ENCODE results near the gene CBFA2T2.

The CBFA2T2 gene

DNA sequence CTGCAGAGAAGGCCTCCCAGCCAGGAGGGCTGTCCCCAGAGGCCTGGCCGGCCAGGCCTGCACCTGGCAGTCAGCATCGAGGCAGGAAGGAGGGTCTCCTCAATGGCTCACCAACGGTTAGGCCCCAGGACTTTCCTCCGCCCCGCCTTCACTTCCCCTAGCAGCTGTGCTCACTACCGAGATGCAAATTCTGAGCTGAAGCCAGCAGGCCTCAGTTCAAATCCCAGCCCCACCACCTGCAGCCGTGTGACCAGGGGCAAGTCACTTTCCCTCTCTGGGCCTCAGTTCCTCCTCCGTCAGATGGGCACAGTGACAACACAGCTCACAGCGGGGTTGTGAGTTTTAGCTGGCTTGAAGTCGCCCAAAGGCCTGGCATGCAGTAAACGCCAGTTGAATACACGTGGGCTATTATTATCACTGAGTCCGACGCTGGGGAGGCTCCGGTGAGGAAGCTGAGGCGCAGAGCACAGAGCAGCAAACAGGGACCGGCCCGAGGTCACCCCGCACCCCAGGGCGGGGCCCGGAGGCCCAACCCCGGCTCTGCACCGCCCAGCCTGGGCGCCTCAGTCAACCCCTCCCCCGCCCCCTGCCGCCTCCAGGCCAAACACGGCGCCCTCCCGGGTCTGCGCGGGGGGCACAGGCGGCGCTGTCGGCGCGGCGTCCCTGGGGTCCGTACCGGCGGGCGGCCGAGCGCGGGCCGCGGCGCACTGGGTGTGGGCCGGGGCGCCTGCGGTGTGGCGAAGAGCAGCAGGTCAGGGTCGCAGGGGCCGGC lies 195.6 kb downstream of the CBFA2T2 start:
- no peak for TF ChIP-seq CTCF (conservative IDR thresholded peaks at IDR 0.05; ENCODE audit: low read depth, low read length)
- DNase-seq (ENCODE audit: low read depth) = no peak
- peak overlapping the region; percentile 41 for H3K4me3 ChIP-seq (ENCODE audit: low read length)

GRCh38 chr20:33686100-33686983 lies 196.4 kb downstream of the CBFA2T2 start, which contains the start of gene E2F1:
Gene E2F1, minus strand, starts transcription at chr20:33686385. Its CDS starts 121 bp downstream, at chr20:33686264.
- peak; percentile 61 for DNase-seq (ENCODE audit: low read depth)
- H3K4me3 ChIP-seq (ENCODE audit: low read length) = peak within 1 kb of the TSS; percentile 43
- peak; percentile 18 for TF ChIP-seq CTCF (conservative IDR thresholded peaks at IDR 0.05; ENCODE audit: low read depth, low read length)

DNA sequence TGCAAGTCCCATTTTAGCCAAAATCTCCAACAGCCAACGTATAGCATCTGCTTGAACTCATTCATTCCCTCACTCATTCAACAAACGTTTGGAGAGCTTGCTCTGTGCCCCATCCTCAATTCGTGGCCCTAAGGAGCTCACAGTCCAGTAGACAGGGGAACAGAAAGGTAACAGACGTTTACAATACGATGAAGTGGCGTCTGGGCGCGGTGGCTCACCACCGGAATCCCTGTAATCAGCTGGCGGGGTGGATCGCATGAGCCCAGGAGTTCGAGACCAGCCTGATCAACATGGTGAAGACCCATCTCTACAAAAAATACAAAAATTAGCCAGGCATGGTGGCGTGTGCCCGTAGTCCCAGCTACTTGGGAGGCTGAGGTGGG lies 197.1 kb downstream of the CBFA2T2 start:
- H3K4me3 ChIP-seq (ENCODE audit: low read length) = peak overlapping the region; percentile 43
- TF ChIP-seq CTCF (conservative IDR thresholded peaks at IDR 0.05; ENCODE audit: low read depth, low read length) = no peak
- DNase-seq (ENCODE audit: low read depth) = no peak

GRCh38 chr20:33687370-33687915 lies 197.5 kb downstream of the CBFA2T2 start:
- H3K4me3 ChIP-seq (ENCODE audit: low read length) = no peak overlapping the region
- no peak for DNase-seq (ENCODE audit: low read depth)
- TF ChIP-seq CTCF (conservative IDR thresholded peaks at IDR 0.05; ENCODE audit: low read depth, low read length) = no peak

- no peak for TF ChIP-seq CTCF (conservative IDR thresholded peaks at IDR 0.05; ENCODE audit: low read depth, low read length)
- no peak overlapping the region for H3K4me3 ChIP-seq (ENCODE audit: low read length)
- no peak for DNase-seq (ENCODE audit: low read depth)
Observed at GRCh38 chr20:33687993-33688937, 198.4 kb downstream of the CBFA2T2 start.

GRCh38 chr20:33688938-33689424 lies 199.1 kb downstream of the CBFA2T2 start:
- TF ChIP-seq CTCF (conservative IDR thresholded peaks at IDR 0.05; ENCODE audit: low read depth, low read length) = no peak
- no peak overlapping the region for H3K4me3 ChIP-seq (ENCODE audit: low read length)
- no peak for DNase-seq (ENCODE audit: low read depth)

All from retinal pigment epithelial cell (primary cell).